ENCODE results near the gene SNX19.

The SNX19 gene

GRCh38 chr11:130842001-130842400 lies 74.3 kb downstream of the SNX19 start:
- no peak for DNase-seq

- DNase-seq: peak; percentile 56
These were observed 75.6 kb downstream of the SNX19 start for GRCh38 chr11:130840679-130841078.

DNA sequence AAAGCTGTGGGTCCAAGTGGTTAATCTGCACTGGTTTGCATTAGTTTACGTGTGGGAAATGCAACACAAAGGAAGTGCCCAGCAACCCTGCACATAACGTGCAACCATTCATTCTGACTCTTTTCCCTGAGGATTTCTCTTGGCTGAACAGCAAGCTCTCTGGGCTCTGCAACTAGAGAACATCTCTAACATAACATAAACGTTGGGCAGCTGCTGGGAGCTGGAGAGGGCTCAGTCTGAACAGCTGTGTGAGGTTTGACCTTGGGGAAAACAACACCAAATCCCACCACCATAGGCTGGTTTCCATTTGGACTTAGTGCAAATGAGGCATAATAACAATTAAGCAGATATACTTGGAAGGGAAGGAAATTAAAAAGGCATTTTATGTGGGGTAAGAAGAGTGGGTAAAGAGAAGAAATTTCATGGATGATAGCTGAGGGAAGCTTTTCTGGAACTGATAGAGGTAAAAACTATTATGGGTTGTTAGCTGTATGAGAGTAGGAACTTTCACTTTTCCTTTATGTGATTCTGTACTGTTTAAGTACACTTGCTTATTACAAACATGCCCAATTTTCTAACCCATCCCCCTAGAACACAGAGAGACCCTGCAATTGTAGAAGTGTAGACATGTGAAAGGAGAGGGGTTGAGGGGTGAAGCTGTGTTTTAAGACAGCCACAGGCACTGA lies 76.2 kb downstream of the SNX19 start:
- peak; percentile 53 for DNase-seq

DNA sequence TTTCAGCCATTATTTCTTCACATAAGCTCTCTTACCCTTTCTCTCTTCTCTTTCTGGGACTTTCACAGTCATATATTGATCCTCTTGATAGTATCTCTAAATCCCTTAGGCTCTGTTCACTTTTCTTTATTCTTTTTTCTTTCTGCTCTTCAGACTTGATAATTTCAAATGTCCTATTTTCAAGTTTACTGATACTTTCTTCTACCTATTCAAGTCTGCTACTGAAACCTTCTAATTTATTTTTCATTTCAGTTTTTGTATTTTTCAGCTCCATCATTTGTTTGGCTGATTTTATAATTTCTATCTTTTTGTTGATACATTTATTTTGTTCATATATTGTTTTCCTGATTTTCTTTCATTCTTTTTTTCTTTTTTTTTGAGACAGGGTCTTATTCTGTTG lies 79.1 kb downstream of the SNX19 start:
- DNase-seq: no peak

GRCh38 chr11:130834886-130835285 lies 81.4 kb downstream of the SNX19 start:
- DNase-seq: no peak

DNA sequence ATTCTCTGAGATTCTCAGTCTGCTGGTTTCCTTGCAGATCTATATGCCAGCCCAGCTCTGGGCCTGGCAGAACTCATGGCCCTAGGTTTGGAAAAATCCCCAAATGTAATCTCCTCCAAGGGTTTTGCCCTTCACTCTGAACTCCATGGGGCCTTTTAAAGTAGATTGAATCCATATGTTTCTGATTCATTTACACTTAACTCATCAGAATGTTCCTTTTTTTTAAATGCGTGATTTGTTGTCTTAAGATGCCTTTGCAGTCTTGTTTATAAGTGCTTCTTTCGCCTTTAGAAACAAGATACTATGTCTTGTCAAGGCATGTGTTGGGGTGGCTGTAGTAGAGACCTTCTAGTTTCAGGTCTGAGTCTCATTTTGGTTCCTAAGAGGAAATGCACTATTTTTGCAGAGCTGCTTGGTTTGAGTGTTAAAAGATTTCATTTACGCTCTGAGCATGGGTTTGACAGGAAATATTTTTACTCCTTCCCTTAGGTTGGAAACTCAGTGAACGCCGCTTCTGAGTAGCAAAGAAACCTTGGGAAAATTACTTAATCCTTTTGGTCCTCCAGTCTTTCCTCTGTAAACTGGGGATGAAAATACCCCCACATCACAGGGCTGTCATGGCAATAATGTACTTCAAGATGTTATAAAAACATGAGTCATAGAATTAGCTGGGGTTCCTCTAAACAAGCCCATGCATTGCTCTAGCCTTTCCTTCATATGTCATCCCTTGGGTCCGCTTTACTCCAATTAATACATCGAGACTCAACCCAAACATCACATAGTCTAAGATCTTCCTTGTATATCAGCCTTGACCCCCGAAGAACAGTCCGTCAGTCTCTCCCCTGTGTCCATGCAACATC lies 83.5 kb downstream of the SNX19 start:
- DNase-seq: peak; percentile 73

DNA sequence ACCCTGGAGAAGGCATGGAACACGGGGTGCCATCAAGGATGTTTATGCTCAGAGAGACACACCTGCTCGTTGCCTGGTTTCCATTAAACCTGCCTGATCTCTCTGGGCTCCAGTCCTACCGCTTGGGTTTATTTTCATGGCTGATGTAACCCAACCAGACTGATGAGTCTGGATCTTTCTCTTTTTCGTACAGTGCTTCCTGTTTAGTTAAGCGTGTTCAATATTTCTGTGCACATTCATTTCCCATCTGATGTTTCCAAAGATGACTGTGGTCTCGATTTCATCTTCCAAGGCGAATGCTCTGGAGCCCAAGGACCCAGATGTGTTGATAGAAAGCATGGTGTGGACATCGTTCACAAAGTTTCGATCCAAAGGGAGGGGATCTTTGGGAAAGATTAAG lies 84.3 kb downstream of the SNX19 start:
- peak; percentile 47 for DNase-seq

GRCh38 chr11:130831506-130831905 lies 84.8 kb downstream of the SNX19 start:
- peak; percentile 79 for DNase-seq

GRCh38 chr11:130830566-130830965 lies 85.7 kb downstream of the SNX19 start:
- no peak for DNase-seq

DNA sequence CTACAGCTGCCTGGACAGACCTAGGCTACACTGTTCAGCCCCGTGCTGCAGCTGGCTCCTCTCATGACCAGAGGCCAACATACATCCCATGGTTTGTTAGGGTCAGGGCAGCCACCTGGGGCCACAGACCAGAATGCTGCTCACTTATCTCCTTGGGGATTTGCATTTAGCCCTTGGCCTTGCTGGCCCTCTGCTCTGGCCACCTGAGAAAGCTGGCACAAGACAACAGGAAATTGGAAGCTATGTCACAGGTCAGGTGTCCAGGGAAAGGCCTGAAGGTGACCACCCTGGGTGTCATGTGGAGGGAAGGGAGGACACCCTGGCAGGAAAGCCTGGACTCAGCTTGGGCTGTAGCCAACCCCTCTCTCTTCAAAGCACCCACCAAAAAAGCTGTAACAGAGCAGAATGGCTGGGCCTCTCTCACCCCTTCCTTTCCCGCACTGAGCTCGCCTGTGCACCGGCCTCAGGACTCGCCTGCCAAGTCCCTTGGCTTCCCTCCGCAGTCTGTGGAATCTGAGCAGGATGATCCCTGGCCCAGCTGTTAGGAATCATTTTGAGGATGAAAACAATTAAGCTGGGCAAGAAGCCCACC lies 86.3 kb downstream of the SNX19 start:
- DNase-seq: peak; percentile 45

DNA sequence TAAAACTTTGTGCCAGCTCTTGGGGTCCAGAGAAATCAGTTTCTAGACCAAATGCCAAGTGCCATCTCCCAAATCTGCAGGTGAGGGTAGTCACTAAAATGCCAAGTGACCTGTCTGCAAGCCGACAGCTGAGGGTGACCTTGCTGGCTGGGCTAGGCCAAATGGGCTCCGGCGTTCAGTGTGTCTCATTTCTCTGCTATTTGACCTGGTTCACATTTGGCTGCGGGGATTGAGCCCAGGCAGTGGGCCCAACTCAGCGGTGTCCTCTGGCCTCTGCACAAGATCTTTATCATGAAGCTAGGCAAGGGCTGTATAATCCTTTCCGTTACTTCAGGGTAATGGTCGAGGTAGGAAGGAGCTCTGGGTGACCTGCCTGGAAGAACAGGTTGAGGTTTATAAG lies 87.5 kb downstream of the SNX19 start:
- DNase-seq: no peak

DNA sequence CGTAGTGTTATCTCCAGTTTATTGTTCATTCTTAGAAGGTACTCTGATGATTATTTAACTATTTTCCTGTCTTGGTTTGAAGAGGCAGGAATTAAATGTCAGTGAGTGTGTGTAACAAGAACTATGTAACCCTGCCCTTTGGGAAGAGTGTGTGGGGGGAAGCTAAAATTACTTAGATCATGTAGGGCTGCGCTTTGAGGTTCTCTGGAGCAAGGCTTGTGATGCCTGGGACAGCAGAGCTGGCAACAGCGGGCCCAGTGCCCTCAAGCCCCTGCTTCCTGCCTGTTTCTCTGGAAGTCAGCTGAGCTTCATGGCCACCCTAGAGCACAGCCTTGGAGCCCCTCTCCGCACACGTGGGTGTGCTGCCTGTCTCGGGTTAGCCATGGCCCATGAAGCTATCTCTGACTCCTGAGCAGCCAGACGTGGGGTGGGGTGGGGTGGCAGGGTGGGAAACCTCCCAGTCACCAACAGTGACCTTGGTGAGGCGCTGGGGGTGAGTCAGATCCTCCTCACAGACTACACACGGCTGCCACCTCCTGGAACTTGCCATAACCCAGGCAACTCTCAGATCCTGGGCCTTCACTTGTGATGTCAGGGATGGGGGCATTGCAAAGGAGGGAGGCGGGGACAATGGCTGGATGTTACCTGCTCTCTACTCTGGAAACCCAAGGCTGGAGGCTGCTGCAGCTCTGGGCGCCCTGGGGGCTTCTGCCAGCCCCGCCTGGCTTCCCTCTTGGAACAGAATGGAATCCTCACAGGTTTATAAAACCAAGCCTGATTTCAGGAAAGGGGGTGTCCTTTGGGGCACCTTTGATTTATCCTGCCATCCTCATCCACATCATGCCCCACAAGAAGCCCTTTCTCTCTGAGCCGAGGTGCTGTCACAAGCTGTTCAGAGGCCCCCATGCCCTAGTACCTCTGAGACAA lies 88.6 kb downstream of the SNX19 start:
- peak; percentile 83 for DNase-seq

DNA sequence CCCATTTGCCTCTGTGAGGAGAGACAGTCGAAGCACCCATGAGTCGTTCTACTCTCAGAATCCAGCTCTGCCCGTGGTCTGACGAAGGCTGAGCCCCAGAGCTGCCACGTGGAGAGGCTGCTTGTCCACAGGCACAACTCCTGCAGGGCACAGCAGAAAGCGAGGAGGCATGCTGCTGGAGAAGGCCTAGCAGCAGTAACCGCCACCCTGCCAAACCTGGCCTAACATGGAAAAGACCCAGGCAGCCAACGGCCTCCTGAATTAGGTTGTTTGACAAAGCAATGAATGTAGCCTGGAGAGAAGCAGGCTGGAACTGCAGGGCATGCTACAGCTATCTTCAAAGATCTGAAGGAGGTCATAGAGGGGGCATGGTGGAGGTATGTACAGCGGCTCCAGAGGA lies 89.7 kb downstream of the SNX19 start:
- no peak for DNase-seq

GRCh38 chr11:130825983-130826382 lies 90.3 kb downstream of the SNX19 start:
- DNase-seq: no peak

GRCh38 chr11:130825561-130825960 lies 90.7 kb downstream of the SNX19 start:
- peak; percentile 67 for DNase-seq

Data from fibroblast of skin of abdomen (primary cell).